ENCODE measurements around the gene PEPD.

PEPD gene

GRCh38 chr19:33552928-33553279 is 31.3 kb upstream of the PEPD start:
- no peaks in the 10 kb centered on the region for H3K4me1 ChIP-seq

GRCh38 chr19:33552191-33552927 is 30.8 kb upstream of the PEPD start:
- Histone ChIP-seq H3K4me3 (no peak overlapping the region), H3K27ac (no peak overlapping the region), H3K36me3 (no peaks in the 10 kb centered on the region), H3K4me1 (no peaks in the 10 kb centered on the region), H3K9me3 (no peaks in the 10 kb centered on the region), H3K27me3 (peaks cover 0 to 7% of the 10 kb centered on the region in 2 donors)
- DNase-seq, result peak in 1 of 2 donors; percentile 37
- TF ChIP-seq, protein P1, sequence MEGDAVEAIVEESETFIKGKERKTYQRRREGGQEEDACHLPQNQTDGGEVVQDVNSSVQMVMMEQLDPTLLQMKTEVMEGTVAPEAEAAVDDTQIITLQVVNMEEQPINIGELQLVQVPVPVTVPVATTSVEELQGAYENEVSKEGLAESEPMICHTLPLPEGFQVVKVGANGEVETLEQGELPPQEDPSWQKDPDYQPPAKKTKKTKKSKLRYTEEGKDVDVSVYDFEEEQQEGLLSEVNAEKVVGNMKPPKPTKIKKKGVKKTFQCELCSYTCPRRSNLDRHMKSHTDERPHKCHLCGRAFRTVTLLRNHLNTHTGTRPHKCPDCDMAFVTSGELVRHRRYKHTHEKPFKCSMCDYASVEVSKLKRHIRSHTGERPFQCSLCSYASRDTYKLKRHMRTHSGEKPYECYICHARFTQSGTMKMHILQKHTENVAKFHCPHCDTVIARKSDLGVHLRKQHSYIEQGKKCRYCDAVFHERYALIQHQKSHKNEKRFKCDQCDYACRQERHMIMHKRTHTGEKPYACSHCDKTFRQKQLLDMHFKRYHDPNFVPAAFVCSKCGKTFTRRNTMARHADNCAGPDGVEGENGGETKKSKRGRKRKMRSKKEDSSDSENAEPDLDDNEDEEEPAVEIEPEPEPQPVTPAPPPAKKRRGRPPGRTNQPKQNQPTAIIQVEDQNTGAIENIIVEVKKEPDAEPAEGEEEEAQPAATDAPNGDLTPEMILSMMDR (IDR thresholded peaks at IDR 0.05), result no peak
- intact Hi-C loops (cut with DNase I; ENCODE audit: low total_unique reads), result no loop called here

More at GRCh38 chr19:33552928-33553279, 31.3 kb upstream of the PEPD start:
- TF ChIP-seq, protein P1 (IDR thresholded peaks at IDR 0.05), result no peak
- peak in 1 of 2 donors; percentile 29 for DNase-seq
- peaks cover 0 to 7% of the 10 kb centered on the region in 2 donors for H3K27me3 ChIP-seq
- H3K36me3 ChIP-seq, result no peaks in the 10 kb centered on the region
- H3K9me3 ChIP-seq, result no peaks in the 10 kb centered on the region
- intact Hi-C loops (cut with DNase I; ENCODE audit: low total_unique reads), result no loop called here
- no peak overlapping the region for H3K27ac ChIP-seq
- no peak overlapping the region for H3K4me3 ChIP-seq

- no peaks in the 10 kb centered on the region for H3K36me3 ChIP-seq
- no peaks in the 10 kb centered on the region for H3K4me1 ChIP-seq
- H3K27ac ChIP-seq, result no peak overlapping the region
- H3K9me3 ChIP-seq, result no peaks in the 10 kb centered on the region
- TF ChIP-seq, protein P1 (IDR thresholded peaks at IDR 0.05), result no peak
- peak in 1 of 2 donors; percentile 16 for DNase-seq
- H3K27me3 ChIP-seq, result peaks cover 0 to 10% of the 10 kb centered on the region in 2 donors
- no peak overlapping the region for H3K4me3 ChIP-seq
- intact Hi-C loops (cut with DNase I; ENCODE audit: low total_unique reads), result no loop called here
Measured at GRCh38 chr19:33551676-33552075, 30.1 kb upstream of the PEPD start.

- intact Hi-C loops (cut with DNase I; ENCODE audit: low total_unique reads), result no loop called here
Measured at GRCh38 chr19:33550768-33551167, 29.2 kb upstream of the PEPD start.

DNA sequence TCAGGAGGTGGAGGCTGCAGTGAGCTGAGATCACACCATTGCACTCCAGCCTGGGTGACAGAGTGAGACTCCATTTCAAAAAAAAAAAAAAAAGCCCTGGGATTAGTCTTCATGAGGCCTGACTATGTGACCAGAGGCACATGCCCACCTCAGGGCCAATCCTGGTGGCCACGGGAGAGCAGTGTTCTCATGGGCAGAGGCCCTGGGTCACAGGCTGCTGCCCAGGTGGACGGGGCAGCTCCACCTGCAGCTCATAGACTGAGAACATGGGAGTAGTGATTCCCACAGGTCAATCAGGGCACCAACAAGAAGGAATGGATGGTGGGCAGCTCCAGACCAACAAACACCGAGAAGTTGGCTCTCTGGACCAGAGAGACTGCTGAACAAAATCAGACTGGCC is 26.1 kb upstream of the PEPD start:
- no peak overlapping the region for H3K4me3 ChIP-seq
- intact Hi-C loops (cut with DNase I; ENCODE audit: low total_unique reads), result no loop called here
- no peaks in the 10 kb centered on the region for H3K9me3 ChIP-seq
- no peak overlapping the region for H3K27ac ChIP-seq
- H3K4me1 ChIP-seq, result no peaks in the 10 kb centered on the region
- TF ChIP-seq, protein P1 (IDR thresholded peaks at IDR 0.05), result no peak
- H3K36me3 ChIP-seq, result no peaks in the 10 kb centered on the region
- DNase-seq, result peak in 1 of 2 donors; percentile 34
- peaks cover 0 to 22% of the 10 kb centered on the region in 2 donors for H3K27me3 ChIP-seq

More at GRCh38 chr19:33550768-33551167, 29.2 kb upstream of the PEPD start:
- Histone ChIP-seq H3K4me1 (no peaks in the 10 kb centered on the region), H3K4me3 (no peak overlapping the region), H3K27me3 (peaks cover 0 to 9% of the 10 kb centered on the region in 2 donors), H3K27ac (no peak overlapping the region), H3K36me3 (no peaks in the 10 kb centered on the region), H3K9me3 (no peaks in the 10 kb centered on the region)
- DNase-seq, result peak in 1 of 2 donors; percentile 17
- TF ChIP-seq, protein P1 (IDR thresholded peaks at IDR 0.05), result no peak
